Epithelial cell of proximal tubule (primary cell): Measurements from ENCODE around the gene TTC24. TPM values are rescaled to one million over a fixed set of nuclear protein-coding genes. Genes with fewer than 3 reads are reported as not detected.
A peak's percentile ranks its signal among the peaks of the same experiment; 100 is the strongest.
"Not testable (repeated sequence)": the region's sequence is repeated elsewhere in the genome, so short reads cannot be mapped to it uniquely, and the experiment has no call there.

Source experiments
- DNase-seq: peaks from one replicate; pipeline ENCODE4 v3.0.0-alpha.2; 2011; ENCODE audit warnings: low read depth
- H3K4me3 ChIP-seq: 2 replicates; pipeline ENCODE4 v1.5.1; 2011; ENCODE audit warnings: low read depth, mild to moderate bottlenecking, low read length
- total RNA-seq: library from RNA; depleted of rRNA; stranded (reverse); fragments of >200 nt; gene quantifications from 2 replicates; pipeline ENCODE4 v1.2.3, GENCODE V29; 2015
- TF ChIP-seq, protein P1 (sequence below): conservative IDR thresholded peaks from 2 replicates; pipeline ENCODE4 v1.5.1; 2012; ENCODE audit warnings: low read depth, mild to moderate bottlenecking, low read length

The TTC24 gene
- total RNA-seq, 1 donor from 2014 or later = not detected

DNA sequence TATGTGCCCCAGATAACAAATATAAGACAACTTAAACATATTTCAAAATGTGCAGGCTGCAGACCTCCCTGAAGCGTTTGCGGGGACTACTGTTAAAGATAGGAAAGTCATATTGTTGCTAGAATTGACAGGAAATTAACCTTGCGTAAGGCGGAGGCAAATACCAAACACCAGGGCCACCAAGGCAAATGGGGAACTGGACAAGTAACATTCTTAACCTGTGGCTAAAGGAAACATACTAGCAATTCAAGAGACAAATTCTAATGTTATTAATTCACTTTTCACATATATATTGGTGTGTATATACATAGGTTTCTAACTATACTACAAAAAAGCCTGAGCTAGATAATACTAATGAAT, 46.5 kb downstream of the TTC24 start:
- TF ChIP-seq, protein P1, sequence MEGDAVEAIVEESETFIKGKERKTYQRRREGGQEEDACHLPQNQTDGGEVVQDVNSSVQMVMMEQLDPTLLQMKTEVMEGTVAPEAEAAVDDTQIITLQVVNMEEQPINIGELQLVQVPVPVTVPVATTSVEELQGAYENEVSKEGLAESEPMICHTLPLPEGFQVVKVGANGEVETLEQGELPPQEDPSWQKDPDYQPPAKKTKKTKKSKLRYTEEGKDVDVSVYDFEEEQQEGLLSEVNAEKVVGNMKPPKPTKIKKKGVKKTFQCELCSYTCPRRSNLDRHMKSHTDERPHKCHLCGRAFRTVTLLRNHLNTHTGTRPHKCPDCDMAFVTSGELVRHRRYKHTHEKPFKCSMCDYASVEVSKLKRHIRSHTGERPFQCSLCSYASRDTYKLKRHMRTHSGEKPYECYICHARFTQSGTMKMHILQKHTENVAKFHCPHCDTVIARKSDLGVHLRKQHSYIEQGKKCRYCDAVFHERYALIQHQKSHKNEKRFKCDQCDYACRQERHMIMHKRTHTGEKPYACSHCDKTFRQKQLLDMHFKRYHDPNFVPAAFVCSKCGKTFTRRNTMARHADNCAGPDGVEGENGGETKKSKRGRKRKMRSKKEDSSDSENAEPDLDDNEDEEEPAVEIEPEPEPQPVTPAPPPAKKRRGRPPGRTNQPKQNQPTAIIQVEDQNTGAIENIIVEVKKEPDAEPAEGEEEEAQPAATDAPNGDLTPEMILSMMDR = no peak
- no peak for DNase-seq
- no peak overlapping the region for H3K4me3 ChIP-seq

DNA sequence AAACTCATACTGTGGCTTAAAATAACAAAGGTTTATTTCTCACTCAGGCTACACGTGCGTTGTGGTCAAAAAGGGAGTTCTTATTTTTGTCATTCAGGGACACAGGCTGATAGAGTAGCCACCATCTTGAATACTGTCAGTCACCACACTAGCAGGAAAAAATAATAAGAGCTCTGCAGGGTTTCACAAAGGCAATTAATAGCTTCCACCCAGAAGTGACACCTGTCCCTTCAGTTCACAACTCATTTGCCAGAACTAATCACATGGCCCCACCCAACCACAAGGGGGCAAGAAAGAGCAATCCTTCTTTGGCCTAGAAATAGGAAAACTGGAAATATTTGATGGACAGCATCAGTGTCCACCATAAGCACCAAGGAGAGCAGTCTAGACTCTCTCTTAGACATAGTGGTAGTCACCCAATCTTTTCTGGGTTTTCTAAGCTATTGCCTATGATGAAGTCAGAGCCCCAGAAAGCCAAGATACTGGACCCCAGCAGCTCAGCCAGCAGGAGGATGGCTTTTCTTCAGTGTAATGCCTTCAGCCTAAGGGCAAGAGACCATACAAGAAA, 47.9 kb downstream of the TTC24 start:
- TF ChIP-seq, protein P1 = peak; percentile 90
- DNase-seq = no peak
- H3K4me3 ChIP-seq = no peak overlapping the region

DNA sequence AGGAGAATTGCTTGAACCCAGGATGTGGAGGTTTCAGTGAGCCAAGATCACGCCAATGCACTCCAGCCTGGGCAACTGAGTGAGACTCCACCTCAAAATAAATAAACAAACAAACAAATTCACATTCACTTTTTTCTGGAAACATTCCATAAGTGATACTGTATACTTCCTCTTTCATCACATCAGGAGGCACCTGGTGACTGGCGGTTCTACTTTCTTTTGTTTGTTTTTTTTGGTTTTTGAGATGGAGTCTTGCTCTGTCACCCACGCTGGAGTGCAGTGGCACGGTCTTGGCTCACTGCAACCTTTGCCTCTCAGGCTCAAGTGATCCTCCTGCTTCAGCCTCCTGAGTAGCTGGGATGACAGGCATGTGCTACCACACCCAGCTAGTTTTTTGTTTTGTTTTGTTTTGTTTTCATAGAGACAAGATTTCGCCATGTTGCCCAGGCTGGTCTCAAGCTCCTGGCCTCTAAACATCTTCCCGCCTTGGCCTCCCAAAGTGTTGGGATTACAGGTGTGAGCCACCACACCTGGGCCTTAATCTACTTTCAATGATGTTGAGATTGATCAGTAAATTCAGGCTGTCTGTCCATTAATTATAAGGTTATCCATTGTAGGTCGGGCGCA, 50.4 kb downstream of the TTC24 start:
- no peak for DNase-seq
- no peak overlapping the region for H3K4me3 ChIP-seq
- TF ChIP-seq, protein P1 = no peak

DNA sequence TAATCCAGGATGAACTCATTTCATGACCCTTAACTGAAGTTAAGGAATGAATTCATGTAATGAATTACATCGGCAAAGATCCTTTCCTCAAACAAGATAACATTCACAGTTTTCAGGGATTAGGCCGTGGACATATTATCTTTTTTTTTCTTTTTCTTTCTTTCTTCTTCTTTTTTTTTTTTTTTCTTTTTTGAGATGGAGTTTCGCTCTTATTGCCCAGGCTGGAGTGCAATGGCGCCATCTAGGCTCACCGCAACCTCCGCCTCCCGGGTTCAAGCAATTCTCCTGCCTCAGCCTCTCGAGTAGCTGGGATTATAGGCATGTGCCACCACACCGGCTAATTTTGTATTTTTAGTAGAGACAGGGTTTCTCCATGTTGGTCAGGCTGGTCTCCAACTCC, 51.6 kb downstream of the TTC24 start:
- not testable (repeated sequence) for DNase-seq, H3K4me3 ChIP-seq

DNA sequence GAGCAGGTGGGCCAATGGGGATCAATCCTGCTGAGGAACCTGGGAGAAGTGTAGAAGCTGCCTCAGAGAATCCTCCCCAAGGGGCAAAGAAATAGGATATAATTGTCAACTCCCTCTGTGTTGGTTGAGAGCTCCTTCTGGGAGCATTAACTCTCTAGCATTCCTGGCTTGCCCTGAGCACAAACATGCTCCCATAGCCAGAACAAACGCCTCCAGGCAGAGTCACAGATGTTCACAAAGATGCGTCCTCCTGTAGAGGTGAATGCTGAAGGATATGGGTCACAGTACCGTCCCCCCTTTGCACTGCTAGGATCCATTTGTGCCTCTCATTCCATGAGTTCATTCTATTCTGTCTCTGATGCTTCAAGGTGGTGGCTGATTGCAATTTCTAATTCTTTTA, 52.8 kb downstream of the TTC24 start:
- TF ChIP-seq, protein P1 = no peak
- no peak for DNase-seq

More for the DNA sequence above, 52.8 kb downstream of the TTC24 start:
- no peak overlapping the region for H3K4me3 ChIP-seq

Other genes with a start within 250 kb of the TTC24 start
- gene CCT3, start 241.4 kb upstream of the TTC24 start, total RNA-seq = 358 and 726 TPM in 2 replicates
- 0.36 and 0.69 TPM in 2 replicates for gene TSACC, start 241.2 kb upstream of the TTC24 start, total RNA-seq
- gene RHBG, start 210.5 kb upstream of the TTC24 start, total RNA-seq = 0.14 TPM in 1 of 2 replicates, not detected in the other
- 10.6 and 10.7 TPM in 2 replicates for gene MEF2D, start 78.9 kb upstream of the TTC24 start, total RNA-seq
- gene IQGAP3, start 7.2 kb upstream of the TTC24 start, total RNA-seq = 65.0 and 65.3 TPM in 2 replicates
- gene NAXE, start 12.1 kb downstream of the TTC24 start, total RNA-seq = 124 and 127 TPM in 2 replicates
- 15.9 and 22.9 TPM in 2 replicates for gene GPATCH4, start 21.8 kb downstream of the TTC24 start, total RNA-seq
- gene HAPLN2, start 39.7 kb downstream of the TTC24 start, total RNA-seq = not detected in 2 replicates
- not detected in 2 replicates for gene BCAN, start 62.4 kb downstream of the TTC24 start, total RNA-seq
- 11.6 and 70.2 TPM in 2 replicates for gene NES, start 97.7 kb downstream of the TTC24 start, total RNA-seq
- gene CRABP2, start 125.9 kb downstream of the TTC24 start, total RNA-seq = 12.2 and 77.1 TPM in 2 replicates
- 6.9 and 19.9 TPM in 2 replicates for gene METTL25B, start 148.7 kb downstream of the TTC24 start, total RNA-seq
- gene ISG20L2, start 149.0 kb downstream of the TTC24 start, total RNA-seq = 19.4 and 26.4 TPM in 2 replicates
- gene MRPL24, start 161.4 kb downstream of the TTC24 start, total RNA-seq = 47.7 and 65.8 TPM in 2 replicates
- gene HDGF, start 172.0 kb downstream of the TTC24 start, total RNA-seq = 279 and 348 TPM in 2 replicates
- gene PRCC, start 187.8 kb downstream of the TTC24 start, total RNA-seq = 49.5 and 51.2 TPM in 2 replicates
- gene SH2D2A, start 237.1 kb downstream of the TTC24 start, total RNA-seq = 2.0 and 3.5 TPM in 2 replicates